ENCODE measurements around the gene MBD2.

DNA sequence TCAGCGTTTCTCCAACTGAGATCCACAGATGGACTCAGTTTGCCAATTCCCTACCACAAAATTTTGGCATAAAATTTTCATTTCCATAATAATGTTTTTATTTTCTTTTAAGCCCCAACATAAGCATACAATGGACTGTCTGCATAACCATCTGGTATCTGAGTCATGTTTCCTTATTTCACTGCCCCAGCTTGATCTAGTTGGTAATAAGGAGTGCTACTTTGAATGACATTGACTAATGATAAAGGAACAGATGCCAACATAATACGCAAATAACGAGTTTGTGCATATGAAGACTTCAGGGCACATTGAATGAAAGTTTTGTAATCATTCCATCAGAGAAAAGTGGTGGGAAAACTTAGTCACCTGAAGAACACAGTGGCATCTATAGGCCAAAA, 8.8 kb upstream of the MBD2 start:
- TF ChIP-seq, protein P1, sequence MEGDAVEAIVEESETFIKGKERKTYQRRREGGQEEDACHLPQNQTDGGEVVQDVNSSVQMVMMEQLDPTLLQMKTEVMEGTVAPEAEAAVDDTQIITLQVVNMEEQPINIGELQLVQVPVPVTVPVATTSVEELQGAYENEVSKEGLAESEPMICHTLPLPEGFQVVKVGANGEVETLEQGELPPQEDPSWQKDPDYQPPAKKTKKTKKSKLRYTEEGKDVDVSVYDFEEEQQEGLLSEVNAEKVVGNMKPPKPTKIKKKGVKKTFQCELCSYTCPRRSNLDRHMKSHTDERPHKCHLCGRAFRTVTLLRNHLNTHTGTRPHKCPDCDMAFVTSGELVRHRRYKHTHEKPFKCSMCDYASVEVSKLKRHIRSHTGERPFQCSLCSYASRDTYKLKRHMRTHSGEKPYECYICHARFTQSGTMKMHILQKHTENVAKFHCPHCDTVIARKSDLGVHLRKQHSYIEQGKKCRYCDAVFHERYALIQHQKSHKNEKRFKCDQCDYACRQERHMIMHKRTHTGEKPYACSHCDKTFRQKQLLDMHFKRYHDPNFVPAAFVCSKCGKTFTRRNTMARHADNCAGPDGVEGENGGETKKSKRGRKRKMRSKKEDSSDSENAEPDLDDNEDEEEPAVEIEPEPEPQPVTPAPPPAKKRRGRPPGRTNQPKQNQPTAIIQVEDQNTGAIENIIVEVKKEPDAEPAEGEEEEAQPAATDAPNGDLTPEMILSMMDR (optimal IDR thresholded peaks at IDR 0.05 in 1 of 3, IDR thresholded peaks at IDR 0.05 in 1 of 3, conservative IDR thresholded peaks at IDR 0.05 in 1 of 3; ENCODE audit: extremely low read depth in 1 of 3, insufficient read depth in 2 of 3, low read length in 3 of 3), result no peak
- no peak for TF ChIP-seq EZH2 (IDR thresholded peaks at IDR 0.05; ENCODE audit: low read length)

Measured in keratinocyte (primary cell).